GM18498 (cell line): Measurements from ENCODE around the gene SHISA5.

Source experiments
- ATAC-seq: cut with Tn5 transposase; IDR thresholded peaks from one replicate; pipeline ENCODE4 v1.9.1; 2021; ENCODE audit warnings: mild to moderate bottlenecking, moderate library complexity; ENCODE audit not compliant: unreplicated experiment

Gene SHISA5

DNA sequence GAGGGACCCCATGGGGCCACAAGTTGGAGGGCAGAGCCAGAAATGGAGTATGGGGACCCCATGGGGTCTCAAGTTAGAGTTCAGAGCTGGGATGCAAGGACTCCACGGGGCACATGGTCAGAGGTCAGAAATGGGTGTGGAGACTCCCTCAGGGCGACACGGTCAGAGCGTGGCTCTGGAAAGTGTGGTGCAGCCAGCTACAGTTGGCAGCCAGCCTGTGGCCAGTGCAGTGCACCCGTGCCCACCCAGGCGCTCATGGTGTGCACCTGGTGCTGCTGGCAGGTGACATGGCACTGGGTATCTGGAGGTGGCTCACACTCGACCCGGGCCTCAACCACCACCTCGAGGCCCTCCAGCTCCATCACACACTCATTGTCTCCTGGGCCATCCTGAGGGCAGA is 85.3 kb downstream of the SHISA5 start:
- no peak for ATAC-seq

DNA sequence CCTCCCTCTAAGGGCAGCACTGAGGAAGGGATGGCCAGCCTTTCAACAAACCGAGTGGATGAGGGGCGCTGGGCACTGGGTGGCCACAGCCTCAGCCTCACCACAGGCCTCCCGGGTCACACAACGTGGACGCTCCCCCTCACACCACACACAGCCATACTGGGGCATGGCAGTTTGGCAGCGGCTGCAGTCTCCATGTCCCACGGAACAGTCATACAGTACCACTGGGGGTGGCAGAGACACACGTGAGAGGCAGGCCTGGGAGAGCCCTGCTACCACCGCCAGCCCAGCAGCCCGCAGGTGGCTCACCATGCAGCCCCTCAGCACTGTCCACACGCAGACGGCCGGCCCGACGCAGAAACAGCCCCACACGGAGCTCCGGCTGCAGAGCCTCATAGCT is 85.8 kb downstream of the SHISA5 start:
- ATAC-seq, result no peak
